Measurements from ENCODE around the gene DES.

Gene DES

DNA sequence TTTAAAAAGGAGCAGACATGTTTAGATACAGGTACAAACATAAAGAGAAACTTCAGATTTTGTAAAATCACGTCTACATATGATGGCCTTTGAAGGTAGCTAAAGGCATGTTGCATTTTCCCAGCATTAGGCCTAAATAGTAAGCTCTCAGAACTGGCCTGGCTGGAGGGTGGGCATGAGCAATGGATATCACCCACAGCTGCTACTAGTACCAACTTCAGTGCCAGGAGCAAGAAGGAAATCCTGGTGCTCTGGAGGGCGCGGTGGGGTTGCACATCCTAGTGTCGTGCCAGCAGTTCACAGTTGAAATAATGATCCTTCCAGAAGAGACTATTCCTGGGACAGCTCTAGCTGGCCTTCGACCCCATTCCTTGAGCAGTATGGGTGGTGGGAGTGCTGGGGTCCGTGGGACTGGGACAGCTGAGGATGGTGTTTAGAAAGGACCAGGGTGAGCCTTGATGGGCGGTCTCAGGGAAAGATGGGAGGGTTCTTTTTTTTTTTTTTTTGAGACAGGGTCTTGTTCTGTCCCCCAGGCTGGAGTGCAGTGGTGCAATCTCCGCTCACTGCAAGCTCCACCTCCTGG, 4.9 kb downstream of the DES start:
- DNase-seq, result no peak

DNA sequence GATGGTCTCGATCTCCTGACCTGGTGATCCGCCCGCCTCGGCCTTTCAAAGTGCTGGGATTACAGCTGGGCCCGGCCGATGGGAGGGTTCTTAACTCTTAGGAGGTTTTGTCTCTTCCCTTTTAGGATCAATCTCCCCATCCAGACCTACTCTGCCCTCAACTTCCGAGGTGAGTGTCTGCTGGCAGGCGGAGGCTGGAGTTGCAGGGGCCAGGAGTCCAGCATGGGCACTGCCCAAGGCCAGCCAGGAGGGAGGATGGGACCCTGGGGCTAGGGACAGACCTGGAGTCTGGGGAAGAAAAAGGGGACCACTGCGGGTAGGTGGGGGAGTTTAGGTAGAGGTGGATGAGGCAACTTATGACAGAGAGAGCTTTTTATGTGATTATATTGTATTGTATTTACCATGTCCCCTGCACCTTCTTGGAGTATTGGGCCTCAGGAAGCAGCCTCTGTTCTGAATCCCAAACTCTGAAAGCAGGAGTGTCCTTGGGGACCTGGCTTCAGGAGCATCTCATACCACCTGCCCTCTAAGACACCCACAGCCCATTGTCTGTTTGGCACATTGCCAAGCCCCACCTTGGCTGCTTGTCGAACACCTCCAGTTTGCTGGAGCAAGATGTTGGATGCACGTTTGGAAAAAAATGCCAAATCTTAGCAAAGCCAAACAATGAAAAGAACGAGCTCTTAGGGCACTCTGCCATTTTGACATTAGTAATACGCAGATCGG, 5.6 kb downstream of the DES start:
- DNase-seq, result no peak

DNA sequence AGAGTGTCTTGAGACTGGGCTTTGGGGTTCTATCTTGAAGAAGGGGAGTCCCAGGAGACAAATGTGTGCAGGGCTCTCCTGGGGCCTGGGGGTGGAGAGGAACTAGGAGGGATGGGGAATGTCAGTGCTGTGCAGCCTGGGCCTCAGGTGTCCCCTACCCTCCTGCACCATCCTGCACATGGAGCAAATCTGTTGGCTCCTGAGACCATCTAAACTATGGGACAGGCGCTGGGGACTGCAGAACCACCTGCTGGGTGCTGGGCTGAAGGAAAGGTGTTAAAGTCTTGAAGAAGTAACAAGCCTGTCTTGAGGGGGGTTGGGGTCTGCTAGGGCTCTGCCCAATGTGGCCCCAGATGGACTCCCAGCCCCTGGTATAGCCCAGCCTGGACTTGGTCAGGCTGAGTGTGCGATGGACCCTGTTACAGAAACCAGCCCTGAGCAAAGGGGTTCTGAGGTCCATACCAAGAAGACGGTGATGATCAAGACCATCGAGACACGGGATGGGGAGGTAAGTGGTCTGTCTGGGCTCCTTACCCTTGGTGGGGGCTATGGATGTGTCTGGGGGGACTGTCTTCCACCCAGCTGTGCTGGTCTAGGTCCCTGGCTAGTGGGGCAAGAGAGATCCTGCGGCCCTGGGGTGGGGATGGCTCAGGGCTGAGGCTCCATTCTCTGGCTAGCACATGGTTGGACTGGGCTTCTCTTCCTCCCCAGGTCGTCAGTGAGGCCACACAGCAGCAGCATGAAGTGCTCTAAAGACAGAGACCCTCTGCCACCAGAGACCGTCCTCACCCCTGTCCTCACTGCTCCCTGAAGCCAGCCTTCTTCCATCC, 7.3 kb downstream of the DES start:
- no peak for DNase-seq

DNA sequence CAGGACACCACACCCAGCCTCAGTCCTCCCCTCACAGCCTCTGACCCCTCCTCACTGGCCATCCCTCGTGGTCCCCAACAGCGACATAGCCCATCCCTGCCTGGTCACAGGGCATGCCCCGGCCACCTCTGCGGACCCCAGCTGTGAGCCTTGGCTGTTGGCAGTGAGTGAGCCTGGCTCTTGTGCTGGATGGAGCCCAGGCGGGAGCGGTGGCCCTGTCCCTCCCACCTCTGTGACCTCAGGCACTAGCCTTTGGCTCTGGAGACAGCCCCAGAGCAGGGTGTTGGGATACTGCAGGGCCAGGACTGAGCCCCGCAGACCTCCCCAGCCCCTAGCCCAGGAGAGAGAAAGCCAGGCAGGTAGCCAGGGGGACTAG, 7.9 kb downstream of the DES start:
- no peak for DNase-seq

DNA sequence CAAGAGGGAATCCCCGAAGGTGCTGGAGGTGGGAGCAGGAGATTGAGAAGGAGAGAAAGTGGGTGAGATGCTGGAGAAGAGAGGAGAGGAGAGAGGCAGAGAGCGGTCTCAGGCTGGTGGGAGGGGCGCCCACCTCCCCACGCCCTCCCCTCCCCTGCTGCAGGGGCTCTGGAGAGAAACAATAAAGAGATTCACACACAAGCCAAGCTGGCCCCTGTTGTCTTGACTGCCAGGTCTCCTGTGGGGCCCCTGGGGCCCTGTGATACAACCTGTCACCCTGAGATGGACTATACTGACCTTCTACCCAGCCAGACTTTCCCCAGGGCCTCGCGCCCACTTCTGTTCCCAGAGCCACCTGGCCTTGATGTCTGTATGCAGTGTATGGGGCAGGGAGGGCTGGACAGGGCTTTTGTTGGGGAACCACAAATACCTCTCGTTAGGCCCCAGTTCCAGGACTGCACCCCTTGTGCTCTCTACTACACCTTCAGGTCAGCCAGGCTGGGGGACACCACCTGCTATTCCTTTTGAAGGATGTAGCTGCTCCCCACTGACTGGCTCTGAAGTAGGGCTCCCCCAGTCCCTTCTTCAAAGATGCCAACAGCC, 8.5 kb downstream of the DES start:
- no peak for DNase-seq

DNA sequence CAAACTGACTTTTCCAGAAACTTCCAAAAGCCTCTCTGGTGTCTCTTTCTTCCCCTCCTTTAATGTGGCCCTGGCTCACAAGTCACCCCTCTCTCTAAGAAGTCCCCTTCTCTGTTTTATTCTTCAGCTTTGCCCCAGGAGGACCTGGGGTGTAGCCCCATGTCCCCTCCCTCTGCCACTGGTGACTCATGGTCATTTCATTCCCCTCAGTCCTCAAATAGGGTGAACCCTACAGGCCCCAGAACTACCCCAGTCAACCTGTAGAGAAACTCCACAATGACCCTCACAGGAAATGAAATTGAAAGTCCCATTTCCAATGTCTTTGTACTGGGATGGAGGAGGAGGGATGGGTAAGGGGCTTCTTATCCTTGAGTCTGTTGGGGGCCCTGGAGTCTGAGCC, 10.3 kb downstream of the DES start:
- no peak for DNase-seq

DNA sequence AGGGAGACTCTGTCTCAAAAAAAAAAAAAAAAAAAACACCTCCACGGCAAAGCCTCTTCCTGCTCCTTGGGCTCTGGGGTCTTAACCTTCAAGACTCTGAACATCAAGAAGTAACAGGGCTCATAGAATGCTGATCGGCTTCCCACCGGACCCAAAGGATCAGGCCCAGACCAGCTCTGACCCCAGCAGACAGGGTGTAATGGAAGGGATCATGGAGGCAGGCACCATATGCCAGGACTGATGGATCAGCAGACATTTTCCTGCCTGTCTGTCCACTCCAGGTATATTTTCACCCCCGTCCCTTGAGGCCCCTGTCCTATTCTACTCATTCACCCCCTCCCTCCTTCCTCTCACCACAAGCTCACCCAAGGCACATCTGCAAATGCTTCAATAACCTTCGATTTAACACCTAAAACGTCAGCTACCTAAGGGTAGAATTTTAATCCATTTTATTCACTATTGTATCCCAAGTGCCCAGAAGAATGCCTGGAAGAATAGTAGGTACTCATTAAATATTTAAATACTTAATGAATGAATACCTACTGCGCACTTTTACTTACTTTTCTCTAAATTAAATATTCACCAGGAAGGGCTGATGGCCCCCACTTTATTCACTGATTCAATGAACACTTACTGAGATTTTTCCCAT, 11.9 kb downstream of the DES start:
- DNase-seq, result no peak

DNA sequence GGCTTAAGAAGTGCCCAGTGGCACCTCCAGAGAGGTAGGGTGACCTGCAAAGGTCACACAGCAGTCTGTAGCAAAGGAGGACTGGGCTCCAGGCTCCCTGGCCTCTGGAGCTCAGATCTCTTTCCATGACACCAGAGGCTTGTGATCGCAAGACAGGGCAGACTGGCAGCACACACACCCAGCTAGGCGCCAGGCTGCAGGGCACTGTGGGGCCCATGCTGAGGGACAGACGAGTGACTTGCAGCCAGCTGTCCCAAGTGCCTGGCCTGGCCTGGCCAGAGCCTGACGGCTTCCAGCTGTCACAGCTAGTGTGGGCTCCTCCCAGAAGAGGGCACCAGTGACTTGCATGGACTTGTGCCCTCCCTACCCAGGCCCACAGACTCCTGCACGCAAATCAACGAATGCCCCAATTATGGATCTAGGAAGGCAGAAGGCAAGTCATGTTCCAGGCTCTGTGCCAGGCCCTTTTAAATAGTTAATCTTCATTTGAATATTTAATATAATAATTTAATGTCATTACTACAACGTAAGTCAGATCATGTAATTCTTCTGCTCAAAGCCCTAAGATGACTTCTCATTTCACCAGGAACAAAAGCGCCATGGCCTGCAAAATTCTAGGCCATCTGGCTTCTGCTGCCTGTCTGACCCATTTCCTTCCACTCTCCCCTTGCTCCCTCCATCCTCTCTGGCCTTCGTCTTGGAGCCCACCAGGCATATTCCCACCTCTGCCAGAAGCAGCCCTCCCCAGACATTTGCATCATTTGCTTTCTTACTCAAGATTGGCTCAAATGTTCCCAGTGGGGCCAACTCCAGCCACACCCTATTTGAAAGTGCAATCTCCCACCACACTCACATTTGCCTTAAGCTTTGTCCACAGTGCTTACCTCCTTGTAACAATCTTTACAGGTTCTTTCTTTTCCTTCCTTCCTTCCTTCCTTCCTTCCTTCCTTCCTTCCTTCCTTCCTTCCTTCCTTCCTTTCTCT, 12.7 kb downstream of the DES start:
- no peak for DNase-seq

DNA sequence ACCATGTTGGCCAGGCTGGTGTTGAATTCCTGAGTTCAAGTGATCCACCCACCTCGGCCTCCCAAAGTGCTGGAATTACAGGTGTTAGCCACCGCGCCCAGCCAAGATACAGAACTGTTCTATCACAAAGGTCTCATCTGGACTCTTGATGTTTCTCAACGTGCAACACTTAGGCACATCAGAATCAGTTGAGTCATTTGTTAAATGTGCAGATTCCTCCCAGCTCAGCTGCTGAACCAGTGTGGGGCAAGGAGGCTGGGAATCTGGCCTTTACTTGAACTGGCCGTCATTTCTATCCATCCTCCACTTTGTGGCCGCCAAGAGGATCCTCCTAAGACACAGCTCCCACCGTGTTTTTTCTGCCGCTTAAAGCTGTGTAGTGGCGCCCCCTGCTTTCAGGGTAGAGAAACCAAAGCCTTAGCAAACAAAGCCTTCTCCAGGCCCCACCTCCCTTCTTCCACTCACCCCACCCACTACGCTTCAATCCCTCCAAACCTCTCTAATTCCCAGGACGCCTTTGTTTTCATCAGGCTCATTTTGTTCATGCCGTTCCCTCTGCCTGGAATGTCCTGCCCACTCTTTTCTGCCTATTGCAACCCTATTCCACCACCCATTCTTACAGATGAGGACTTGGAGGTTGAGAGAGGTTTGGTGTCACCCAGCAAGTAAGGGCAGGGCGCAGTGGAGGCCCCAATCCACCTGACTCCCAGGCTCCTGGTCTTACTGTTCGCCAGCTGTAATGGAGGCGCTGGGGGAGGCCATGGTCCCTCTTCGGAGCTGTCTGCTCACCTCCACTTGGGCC, 15.7 kb downstream of the DES start:
- DNase-seq, result no peak

DNA sequence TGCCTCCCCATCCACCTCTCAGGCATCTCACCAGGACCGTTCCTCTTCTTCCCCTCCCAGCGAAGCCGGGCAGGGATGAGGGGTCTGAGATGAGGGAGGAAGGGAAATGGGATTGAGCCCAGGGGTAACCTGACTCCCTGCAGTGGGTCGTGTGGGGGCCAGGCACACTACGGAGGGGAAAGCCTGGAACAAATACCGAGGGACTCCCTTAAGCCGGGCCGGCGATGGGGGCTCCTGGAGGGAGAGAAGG, 16.2 kb downstream of the DES start:
- DNase-seq, result no peak

DNA sequence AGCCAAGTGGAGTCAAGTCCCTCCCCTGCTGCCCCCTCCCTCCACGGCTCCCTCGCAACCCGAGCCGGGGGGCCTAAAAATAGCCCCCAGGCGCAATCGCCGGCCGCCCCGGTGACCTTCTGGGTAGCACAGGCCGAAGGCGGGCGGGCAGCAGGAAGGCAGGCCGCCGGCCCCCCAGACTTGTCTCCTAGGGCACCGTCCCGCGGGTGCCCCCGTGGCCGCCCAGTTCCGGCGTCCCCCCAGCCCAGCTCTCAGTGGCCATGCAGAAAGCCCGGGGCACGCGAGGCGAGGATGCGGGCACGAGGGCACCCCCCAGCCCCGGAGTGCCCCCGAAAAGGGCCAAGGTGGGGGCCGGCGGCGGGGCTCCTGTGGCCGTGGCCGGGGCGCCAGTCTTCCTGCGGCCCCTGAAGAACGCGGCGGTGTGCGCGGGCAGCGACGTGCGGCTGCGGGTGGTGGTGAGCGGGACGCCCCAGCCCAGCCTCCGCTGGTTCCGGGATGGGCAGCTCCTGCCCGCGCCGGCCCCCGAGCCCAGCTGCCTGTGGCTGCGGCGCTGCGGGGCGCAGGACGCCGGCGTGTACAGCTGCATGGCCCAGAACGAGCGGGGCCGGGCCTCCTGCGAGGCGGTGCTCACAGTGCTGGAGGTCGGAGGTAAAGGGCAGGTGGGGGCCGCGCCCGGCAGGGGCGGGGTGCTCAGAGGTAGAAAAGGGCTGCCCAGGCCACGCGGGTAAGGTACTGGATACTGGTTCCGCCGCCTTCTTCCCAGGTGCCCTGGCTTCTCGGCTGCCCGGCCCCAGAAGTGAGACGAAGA, 16.7 kb downstream of the DES start, which contains the start of gene SPEG:
Gene SPEG, plus strand, starts transcription at position 126 of the 808 bp plus-strand sequence. Its CDS starts 135 bp downstream, at position 261.
- no peak for DNase-seq

DNA sequence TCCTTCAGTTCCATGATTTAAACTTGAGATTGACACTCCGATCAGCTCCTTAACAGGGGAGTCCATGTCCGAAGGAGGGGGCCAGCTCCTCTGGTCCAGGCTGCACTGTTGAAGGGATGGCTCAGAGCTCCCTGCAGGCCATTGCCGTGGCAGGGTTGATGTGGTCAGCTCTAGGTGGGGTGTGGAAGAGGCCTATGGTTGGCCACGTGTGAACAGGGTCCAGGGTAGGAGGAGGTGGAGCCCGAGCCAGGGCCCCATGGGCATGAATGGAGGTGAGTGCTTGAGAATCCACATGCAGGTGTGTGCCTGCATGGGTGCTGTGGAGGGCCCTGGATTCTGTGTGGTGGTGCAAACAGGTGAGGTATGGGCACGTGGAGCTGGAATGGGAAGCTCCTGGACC, 17.5 kb downstream of the DES start:
- no peak for DNase-seq

DNA sequence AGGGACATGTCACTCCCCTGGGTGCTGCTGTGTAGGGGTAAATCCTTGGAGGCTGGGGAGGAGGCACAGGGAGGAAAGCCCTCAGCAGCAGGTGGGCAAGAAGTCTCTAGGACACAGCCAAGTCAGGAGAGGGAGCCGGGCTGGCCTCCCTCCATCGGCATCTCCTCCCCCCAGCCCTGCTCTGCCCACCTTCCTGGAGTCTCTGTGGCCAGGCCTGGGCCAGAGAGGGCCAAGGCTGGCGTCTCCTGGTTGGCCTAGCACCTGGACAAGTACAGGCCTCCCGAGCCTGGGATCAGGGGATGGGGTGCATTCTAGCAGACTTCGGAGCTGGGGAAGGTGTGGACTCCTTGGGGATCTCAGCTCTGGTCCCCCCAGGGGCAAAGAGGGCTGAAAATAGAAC, 18.3 kb downstream of the DES start:
- no peak for DNase-seq

DNA sequence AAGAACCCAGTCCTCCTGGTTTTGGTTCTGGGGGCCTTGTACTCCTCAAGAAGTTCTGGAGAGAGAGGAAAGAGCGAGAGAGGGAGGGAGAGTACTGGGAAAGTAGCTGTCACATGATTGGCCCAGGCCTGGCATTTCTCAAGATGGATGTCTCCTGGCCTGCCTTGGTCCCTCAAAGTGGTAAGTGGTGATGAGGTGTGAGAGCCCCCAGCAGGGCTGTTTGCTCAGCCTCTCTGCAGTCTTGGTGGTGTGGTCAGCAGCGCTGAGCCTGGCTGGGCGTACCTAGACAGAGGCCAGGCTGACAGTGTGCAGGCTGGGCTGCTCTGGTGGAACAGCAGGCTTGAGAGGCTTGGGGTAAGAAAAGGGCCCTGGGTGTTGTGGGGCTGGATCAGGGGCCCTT, 19.0 kb downstream of the DES start:
- DNase-seq, result no peak

DNA sequence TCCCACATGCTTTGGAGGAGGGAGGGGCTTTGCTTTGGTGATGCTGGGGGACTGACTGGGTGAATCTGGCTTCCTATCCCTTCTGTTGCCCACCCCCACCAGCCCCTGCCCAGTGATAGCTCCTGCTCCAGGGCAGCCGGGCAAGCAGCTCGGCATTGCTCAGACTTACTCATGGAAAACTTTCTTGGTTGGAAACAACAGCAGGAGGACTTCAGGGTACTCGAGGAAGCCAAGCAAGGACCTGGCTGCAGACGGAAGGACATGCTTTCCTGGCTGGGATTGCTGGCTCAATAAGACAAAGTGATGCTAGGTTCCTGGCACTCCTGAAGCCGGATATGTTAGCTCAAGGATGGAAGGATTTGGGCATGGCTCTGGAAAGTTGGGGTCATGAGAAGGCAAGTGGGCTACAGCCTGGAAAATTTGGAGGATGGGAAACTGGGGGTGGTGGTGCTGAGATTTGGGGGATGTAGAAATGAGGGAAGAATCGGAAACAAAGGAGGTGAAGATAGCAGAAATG, 19.6 kb downstream of the DES start:
- no peak for DNase-seq

DNA sequence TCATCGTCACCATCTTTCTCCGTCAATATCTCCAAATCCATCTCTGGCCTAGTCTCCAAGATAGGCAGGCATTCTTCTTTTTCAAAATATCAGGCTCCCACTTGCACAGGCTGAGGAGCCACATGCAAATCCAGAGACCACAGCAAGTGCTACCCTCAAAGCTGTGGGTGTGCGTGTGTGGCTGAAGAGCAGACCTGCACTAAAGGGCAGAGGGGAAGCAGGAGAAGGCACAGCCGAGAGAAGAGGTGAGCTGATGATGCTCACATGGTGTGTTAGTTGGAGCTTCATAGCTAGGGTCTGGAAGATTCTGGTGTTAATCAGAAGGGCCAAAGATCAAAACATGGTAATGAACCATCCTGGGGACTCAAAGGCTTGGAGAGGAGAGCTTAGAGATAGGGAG, 20.3 kb downstream of the DES start:
- no peak for DNase-seq

DNA sequence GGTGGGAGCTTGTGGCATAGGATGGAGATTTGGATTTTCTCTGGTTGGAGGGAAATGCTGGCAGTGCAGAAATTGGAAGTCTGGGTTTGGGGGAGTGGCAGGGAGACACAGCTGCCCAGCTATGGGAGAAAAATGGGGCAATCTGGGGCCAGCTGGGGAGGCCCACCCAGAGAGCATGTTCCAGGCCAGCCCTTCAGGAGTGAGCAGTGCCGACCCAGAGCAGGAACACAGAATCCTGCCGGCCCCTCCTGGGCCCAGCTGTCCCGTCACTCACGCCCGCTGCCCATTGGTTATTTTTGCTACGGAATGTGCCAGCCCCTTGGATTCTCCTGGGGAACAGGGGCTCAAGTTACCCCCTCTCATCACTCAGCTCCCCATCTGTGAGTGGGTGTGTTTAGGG, 21.3 kb downstream of the DES start:
- no peak for DNase-seq

DNA sequence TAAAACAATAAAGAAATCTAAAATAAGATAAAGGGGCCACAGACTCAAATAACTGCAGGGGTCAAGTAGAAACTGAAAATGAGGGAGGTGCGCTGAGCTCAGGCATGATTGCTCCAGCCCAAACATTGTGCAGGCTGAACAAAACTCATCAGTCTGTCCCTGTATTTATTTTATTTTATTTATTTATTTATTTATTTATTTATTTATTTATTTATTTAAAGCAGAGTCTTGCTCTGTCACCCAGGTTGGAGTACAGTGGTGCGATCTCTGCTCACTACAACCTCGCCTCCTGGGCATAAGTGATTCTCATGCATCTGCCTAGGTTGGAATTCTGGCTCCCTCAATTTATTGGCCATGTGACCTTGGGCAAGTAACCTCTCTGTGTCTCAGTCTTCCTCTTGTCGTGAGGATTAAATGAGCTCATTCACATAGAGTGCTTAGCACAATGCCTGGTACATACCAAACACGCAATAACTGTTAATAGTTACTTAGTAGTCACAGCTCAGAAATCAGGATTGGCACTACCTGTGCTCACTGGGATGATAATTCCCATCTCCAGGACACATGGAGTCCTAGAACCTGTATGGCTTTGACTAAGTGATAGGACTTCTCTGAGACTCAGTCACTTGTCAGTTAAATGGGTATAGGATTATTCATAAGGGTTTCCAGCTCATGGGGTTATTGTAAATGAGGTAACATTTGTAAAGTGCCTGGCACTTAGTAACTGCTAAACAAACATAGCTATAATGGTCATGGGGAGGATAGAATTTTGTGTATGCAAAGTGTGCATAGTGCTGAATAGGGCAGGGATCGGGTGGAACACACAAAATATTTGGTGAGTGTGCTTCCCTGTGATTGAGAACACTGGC, 22.4 kb downstream of the DES start:
- DNase-seq, result no peak

Measured in DMS79 treated with DMSO at 0.1 percent for 48 hours (cell line).